Calu3 (cell line): ENCODE data around the gene SUGP1. TPM values are rescaled to one million over a fixed set of nuclear protein-coding genes. Genes with fewer than 3 reads are reported as not detected.

ENCODE experiments used
- BruUV-seq: library from RNA; stranded (reverse); fragments of 400-500 nt; replicated peaks from 2 replicates; lab custom pipeline; 2021; lab: Mats Ljungman, UMichigan
- CTCF ChIA-PET: fragments of 300-600 bp; sonication (Branson Sonifier 250); formaldehyde crosslinking; loops from one replicate; lab custom pipeline; 2022; ENCODE audit warnings: antibody characterized with exemption; lab: Charles Lee
- DNase-seq: peaks from one replicate; pipeline ENCODE4 v3.0.0; 2022
- H3K27ac Mint-ChIP-seq: one replicate; pipeline ENCODE4 v1.8.0; 2022; ENCODE audit warnings: mixed read lengths; ENCODE audit not compliant: unreplicated experiment
- H3K27me3 Mint-ChIP-seq: one replicate; pipeline ENCODE4 v1.8.0; 2022; ENCODE audit warnings: mixed read lengths; ENCODE audit not compliant: unreplicated experiment
- H3K36me3 Mint-ChIP-seq: one replicate; pipeline ENCODE4 v1.8.0; 2022; ENCODE audit warnings: mild to moderate bottlenecking, moderate library complexity, mixed read lengths; ENCODE audit not compliant: insufficient read depth, unreplicated experiment
- H3K4me1 Mint-ChIP-seq: one replicate; pipeline ENCODE4 v1.8.0; 2022; ENCODE audit warnings: mild to moderate bottlenecking, low read depth, mixed read lengths; ENCODE audit not compliant: unreplicated experiment
- H3K4me3 Mint-ChIP-seq: one replicate; pipeline ENCODE4 v1.8.0; 2022; ENCODE audit warnings: mild to moderate bottlenecking, low read depth, moderate library complexity, mixed read lengths; ENCODE audit not compliant: unreplicated experiment
- H3K9me3 Mint-ChIP-seq: one replicate; pipeline ENCODE4 v1.8.0; 2022; ENCODE audit warnings: low read depth, mixed read lengths; ENCODE audit not compliant: unreplicated experiment
- CTCF ChIP-seq: fragments of 200-600 bp; IDR thresholded peaks from one replicate; pipeline ENCODE4 v1.8.0; 2022; ENCODE audit warnings: antibody characterized with exemption; ENCODE audit not compliant: unreplicated experiment
- intact Hi-C: fragments of 100-400 bp; cut with micrococcal nuclease; formaldehyde crosslinking; loops from one replicate; pipeline ENCODE4 v1.10.0; 2022; ENCODE audit not compliant: unreplicated experiment
- total RNA-seq: library from RNA; stranded (reverse); gene quantifications from 2 replicates; pipeline ENCODE4 v1.2.3, GENCODE V29; 2022

The SUGP1 gene
- total RNA-seq, 1 experiment from 2014 or later: 41.3 TPM

GRCh38 chr19:19285686-19286085 lies 34.6 kb downstream of the SUGP1 start:
- peaks cover 6% of the 10 kb centered on the region for H3K36me3 Mint-ChIP-seq
- intact Hi-C loops: no loop called here
- H3K4me3 Mint-ChIP-seq: no peak overlapping the region
- no TSS peak for BruUV-seq
- no peaks in the 10 kb centered on the region for H3K4me1 Mint-ChIP-seq
- no peaks in the 10 kb centered on the region for H3K9me3 Mint-ChIP-seq
- CTCF ChIA-PET: no interaction called here
- TF ChIP-seq CTCF: no peak
- no peak for DNase-seq
- no peaks in the 10 kb centered on the region for H3K27me3 Mint-ChIP-seq
- no peak overlapping the region for H3K27ac Mint-ChIP-seq

- Mint-ChIP-seq H3K36me3 (peaks cover 5% of the 10 kb centered on the region), H3K27ac (no peak overlapping the region), H3K9me3 (no peaks in the 10 kb centered on the region), H3K4me1 (no peaks in the 10 kb centered on the region), H3K27me3 (no peaks in the 10 kb centered on the region), H3K4me3 (no peak overlapping the region)
- BruUV-seq: no TSS peak
- intact Hi-C loops: no loop called here
- TF ChIP-seq CTCF: no peak
- DNase-seq: no peak
- CTCF ChIA-PET: no interaction called here
These were observed 39.7 kb downstream of the SUGP1 start for GRCh38 chr19:19280561-19280960.

GRCh38 chr19:19279853-19280252 lies 40.5 kb downstream of the SUGP1 start:
- TF ChIP-seq CTCF: no peak
- intact Hi-C loops: no loop called here
- Mint-ChIP-seq H3K27ac (no peak overlapping the region), H3K9me3 (no peaks in the 10 kb centered on the region), H3K4me3 (no peak overlapping the region), H3K36me3 (peaks cover 5% of the 10 kb centered on the region), H3K4me1 (no peaks in the 10 kb centered on the region), H3K27me3 (no peaks in the 10 kb centered on the region)
- no TSS peak for BruUV-seq
- CTCF ChIA-PET: no interaction called here
- no peak for DNase-seq

- H3K27ac Mint-ChIP-seq: no peak overlapping the region
- DNase-seq: no peak
- H3K9me3 Mint-ChIP-seq: no peaks in the 10 kb centered on the region
- no TSS peak for BruUV-seq
- no peaks in the 10 kb centered on the region for H3K4me1 Mint-ChIP-seq
- CTCF ChIA-PET: interaction anchor here (0.7 kb wide), 1 partner anchor 777 kb away, joined by 3 read pairs; no protein-coding TSS in a partner anchor
- intact Hi-C loops: no loop called here
- no peaks in the 10 kb centered on the region for H3K27me3 Mint-ChIP-seq
- no peak overlapping the region for H3K4me3 Mint-ChIP-seq
- H3K36me3 Mint-ChIP-seq: peaks cover 5% of the 10 kb centered on the region
- TF ChIP-seq CTCF: no peak
These were observed 41.2 kb downstream of the SUGP1 start for GRCh38 chr19:19279062-19279612.
